Measurements from ENCODE around the gene MPDZ.

DNA sequence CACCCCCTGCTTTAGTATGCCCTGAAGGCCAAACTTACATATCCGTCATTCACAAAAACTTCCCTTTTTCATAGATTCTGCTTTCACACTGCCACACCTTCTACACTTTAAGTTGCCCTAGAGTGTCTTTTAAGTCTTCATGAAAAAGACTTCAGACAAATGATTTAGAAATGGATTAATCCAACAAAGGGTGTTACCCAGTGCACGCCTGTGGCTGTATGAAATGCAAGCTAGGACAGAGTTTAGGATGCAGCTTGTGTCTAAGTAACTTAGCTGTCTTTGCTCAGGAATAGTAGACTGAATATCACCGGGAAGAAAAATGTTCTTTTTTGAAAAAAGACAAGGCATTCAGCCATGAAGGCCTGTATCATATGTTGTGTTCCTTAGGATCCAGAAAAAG lies 210.0 kb downstream of the MPDZ start:
- TF ChIP-seq JUND (IDR thresholded peaks at IDR 0.05) (no peak), POLR2AphosphoS5 (IDR thresholded peaks at IDR 0.05; ENCODE audit: low read depth, low read length) (no peak), POLR2A (IDR thresholded peaks at IDR 0.05; ENCODE audit: borderline replicate concordance, extremely low read depth, insufficient read depth, insufficient read length) (no peak), ZNF274 (IDR thresholded peaks at IDR 0.05; ENCODE audit: low read depth, low read length) (no peak), EGR1 (IDR thresholded peaks at IDR 0.05; ENCODE audit: low read depth) (no peak), SIN3A (IDR thresholded peaks at IDR 0.05; ENCODE audit: low read depth) (no peak)
- TF ChIP-seq, protein P1, sequence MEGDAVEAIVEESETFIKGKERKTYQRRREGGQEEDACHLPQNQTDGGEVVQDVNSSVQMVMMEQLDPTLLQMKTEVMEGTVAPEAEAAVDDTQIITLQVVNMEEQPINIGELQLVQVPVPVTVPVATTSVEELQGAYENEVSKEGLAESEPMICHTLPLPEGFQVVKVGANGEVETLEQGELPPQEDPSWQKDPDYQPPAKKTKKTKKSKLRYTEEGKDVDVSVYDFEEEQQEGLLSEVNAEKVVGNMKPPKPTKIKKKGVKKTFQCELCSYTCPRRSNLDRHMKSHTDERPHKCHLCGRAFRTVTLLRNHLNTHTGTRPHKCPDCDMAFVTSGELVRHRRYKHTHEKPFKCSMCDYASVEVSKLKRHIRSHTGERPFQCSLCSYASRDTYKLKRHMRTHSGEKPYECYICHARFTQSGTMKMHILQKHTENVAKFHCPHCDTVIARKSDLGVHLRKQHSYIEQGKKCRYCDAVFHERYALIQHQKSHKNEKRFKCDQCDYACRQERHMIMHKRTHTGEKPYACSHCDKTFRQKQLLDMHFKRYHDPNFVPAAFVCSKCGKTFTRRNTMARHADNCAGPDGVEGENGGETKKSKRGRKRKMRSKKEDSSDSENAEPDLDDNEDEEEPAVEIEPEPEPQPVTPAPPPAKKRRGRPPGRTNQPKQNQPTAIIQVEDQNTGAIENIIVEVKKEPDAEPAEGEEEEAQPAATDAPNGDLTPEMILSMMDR (IDR thresholded peaks at IDR 0.05 in 2 of 3, conservative IDR thresholded peaks at IDR 0.05 in 1 of 3; ENCODE audit: borderline replicate concordance in 1 of 3, insufficient read depth in 1 of 3, low read depth in 2 of 3, low read length in 2 of 3) = no peak

Measured in HCT116 (cell line).